NOMO-1 (cell line): Measurements from ENCODE around the gene UBE4B.

Experiments
- DNase-seq, 2 experiments: peaks; one replicate each; lab custom pipeline; 2025; ENCODE audit not compliant: unreplicated experiment in 2 of 2; lab: John Stamatoyannopoulos, UW

The UBE4B gene

GRCh38 chr1:10108134-10108663 lies 75.4 kb downstream of the UBE4B start:
- DNase-seq = no peak

GRCh38 chr1:10108948-10109708 lies 76.4 kb downstream of the UBE4B start:
- DNase-seq = no peak

- DNase-seq = no peak
Observed at GRCh38 chr1:10113501-10113900, 80.7 kb downstream of the UBE4B start.

GRCh38 chr1:10114746-10115145 lies 82.0 kb downstream of the UBE4B start:
- no peak for DNase-seq

- no peak for DNase-seq
Observed at GRCh38 chr1:10117132-10117531, 84.4 kb downstream of the UBE4B start.

- no peak for DNase-seq
Observed at GRCh38 chr1:10117865-10118264, 85.1 kb downstream of the UBE4B start.

GRCh38 chr1:10121688-10122087 lies 88.9 kb downstream of the UBE4B start:
- no peak for DNase-seq

GRCh38 chr1:10122926-10123325 lies 90.2 kb downstream of the UBE4B start:
- DNase-seq = no peak

- no peak for DNase-seq
Observed at GRCh38 chr1:10128101-10128765, 95.5 kb downstream of the UBE4B start.

GRCh38 chr1:10132316-10132715 lies 99.6 kb downstream of the UBE4B start:
- DNase-seq = no peak

GRCh38 chr1:10132852-10133251 lies 100.1 kb downstream of the UBE4B start:
- DNase-seq = no peak

- no peak for DNase-seq
Observed at GRCh38 chr1:10140981-10141380, 108.2 kb downstream of the UBE4B start.

- no peak for DNase-seq
Observed at GRCh38 chr1:10143961-10144485, 111.3 kb downstream of the UBE4B start.

- no peak for DNase-seq
Observed at GRCh38 chr1:10146391-10146790, 113.6 kb downstream of the UBE4B start.

GRCh38 chr1:10149231-10149630 lies 116.5 kb downstream of the UBE4B start:
- no peak for DNase-seq

GRCh38 chr1:10152709-10153284 lies 120.0 kb downstream of the UBE4B start:
- peak in 1 of 2 experiments; percentile 29 for DNase-seq

- no peak for DNase-seq
Observed at GRCh38 chr1:10155087-10155712, 122.4 kb downstream of the UBE4B start.

GRCh38 chr1:10160173-10160572 lies 127.4 kb downstream of the UBE4B start:
- no peak for DNase-seq

- no peak for DNase-seq
Observed at GRCh38 chr1:10160907-10161490, 128.2 kb downstream of the UBE4B start.

- no peak for DNase-seq
Observed at GRCh38 chr1:10161541-10162290, 129.0 kb downstream of the UBE4B start.
